ENCODE measurements around the gene FAM200C. TPM values are rescaled to one million over a fixed set of nuclear protein-coding genes. Genes with fewer than 3 reads are reported as not detected.

FAM200C gene
- total and polyA plus RNA-seq, 10 of the 15 experiments (the other 5 are each of a cell fraction or from before 2014, with no cell fraction given), result 1.0 to 5.4 (median 2.2) TPM

- TF ChIP-seq ATF2 (IDR thresholded peaks at IDR 0.05; ENCODE audit: low read length) (no peak), IKZF1 (conservative IDR thresholded peaks at IDR 0.05) (peak; percentile 92), ASH2L (IDR thresholded peaks at IDR 0.05; ENCODE audit: borderline replicate concordance, low read depth) (no peak), NFXL1 (IDR thresholded peaks at IDR 0.05; ENCODE audit: borderline replicate concordance) (no peak), RBBP5 (conservative IDR thresholded peaks at IDR 0.05) (no peak), ESRRA (IDR thresholded peaks at IDR 0.05; ENCODE audit: low read length) (no peak), RFX5 (IDR thresholded peaks at IDR 0.05; ENCODE audit: low read depth, low read length) (no peak), RAD21 (IDR thresholded peaks at IDR 0.05; ENCODE audit: insufficient read depth, low read depth, low read length) (no peak), RAD51 (IDR thresholded peaks at IDR 0.05) (peak; percentile 86), E2F4 (IDR thresholded peaks at IDR 0.05; ENCODE audit: low read depth, low read length) (no peak), ZSCAN29 (IDR thresholded peaks at IDR 0.05) (no peak), NFIC (IDR thresholded peaks at IDR 0.05; ENCODE audit: low read depth, low read length) (no peak), MYC (IDR thresholded peaks at IDR 0.05; ENCODE audit: insufficient read depth, insufficient read length, insufficient replicate concordance, low read length, severe bottlenecking) (no peak), MTA2 (IDR thresholded peaks at IDR 0.05; ENCODE audit: low read depth) (peak; percentile 62), JUNB (IDR thresholded peaks at IDR 0.05) (no peak), KLF5 (IDR thresholded peaks at IDR 0.05; ENCODE audit: partially characterized antibody) (peak; percentile 40), HDAC6 (IDR thresholded peaks at IDR 0.05; ENCODE audit: unreplicated experiment) (no peak), CHD2 (IDR thresholded peaks at IDR 0.05; ENCODE audit: borderline replicate concordance, low read depth, low read length) (peak; percentile 34; the same call in 1 of the 2 replicates), TBL1XR1 (IDR thresholded peaks at IDR 0.05; ENCODE audit: low read depth, low read length) (0 out of 2 replicates have a peak, but pooled peaks have one; percentile 7), SRF (IDR thresholded peaks at IDR 0.05; ENCODE audit: low read depth in 2 of 2, low read length in 2 of 2) (no peak), CTCF (IDR thresholded peaks at IDR 0.05 in 2 of 3, conservative IDR thresholded peaks at IDR 0.05 in 1 of 3; ENCODE audit: control insufficient read depth in 2 of 3, extremely low read depth in 1 of 3, insufficient read depth in 1 of 3, low read depth in 3 of 3, low read length in 3 of 3) (no peak), NFYA (IDR thresholded peaks at IDR 0.05; ENCODE audit: borderline replicate concordance, low read depth, low read length) (no peak), E4F1 (IDR thresholded peaks at IDR 0.05; ENCODE audit: borderline replicate concordance, partially characterized antibody) (no peak)
Measured at GRCh38 chr5:160434022-160434531, 34.2 kb upstream of the FAM200C start (continued).
